ENCODE data around the gene RANBP10. TPM values are rescaled to one million over a fixed set of nuclear protein-coding genes. Genes with fewer than 3 reads are reported as not detected.

Gene RANBP10
- total RNA-seq, 1 experiment from 2014 or later: 15.6 TPM

DNA sequence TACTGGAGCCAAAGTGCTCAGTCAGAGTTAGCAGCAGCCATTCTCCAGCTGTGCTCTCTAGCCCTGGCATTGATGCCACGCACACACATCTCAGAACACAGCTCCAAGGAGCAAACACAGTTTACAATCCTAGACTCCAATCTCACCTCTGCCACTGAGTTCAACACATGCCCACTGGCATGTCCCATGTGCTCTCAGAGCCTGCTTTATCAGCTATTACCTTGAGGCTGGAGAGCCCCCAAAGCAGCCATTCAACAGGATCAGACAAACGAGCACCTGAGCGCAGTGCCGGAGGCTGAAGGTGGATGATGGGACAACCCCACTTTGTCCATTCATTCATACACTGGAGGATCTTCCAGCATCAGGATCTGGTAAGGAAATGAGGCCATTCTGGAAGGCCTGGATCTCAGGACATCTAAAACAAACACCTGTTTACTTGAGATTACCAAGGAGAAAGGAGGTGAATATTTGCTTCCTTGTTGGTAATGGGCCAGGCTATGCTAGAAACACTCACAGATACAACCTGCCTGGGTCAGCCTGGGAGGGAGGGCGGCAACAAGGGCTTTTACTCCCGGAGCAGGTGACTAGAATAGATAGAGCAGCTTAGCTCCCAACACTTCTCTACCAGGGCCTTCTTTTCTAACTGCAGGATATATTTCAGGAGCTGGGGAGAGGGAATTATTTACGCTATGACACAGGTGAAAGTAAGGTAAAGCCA, 25.4 kb downstream of the RANBP10 start:
- H2BK12ac ChIP-seq (ENCODE audit: insufficient read length, low read depth, low read length): no peak overlapping the region
- H3K27ac Mint-ChIP-seq: peak overlapping the region in 1 of 3 experiments; percentile 32; a peak in 1 of 7 replicates

More for the DNA sequence above, 25.4 kb downstream of the RANBP10 start:
- Mint-ChIP-seq H3K4me1 (peaks cover 0 to 3% of the 10 kb centered on the region in 2 experiments; a peak in 1 of 4 replicates), H3K4me3 (no peak overlapping the region), H3K27me3 (ENCODE audit: low read depth) (no peaks in the 10 kb centered on the region; the same call in 1 of the 2 replicates), H3K36me3 (ENCODE audit: insufficient read depth in 1 of 3, low read depth in 3 of 3) (no peaks in the 10 kb centered on the region; a peak in 1 of 7 replicates), H3K9me3 (no peaks in the 10 kb centered on the region)
- Histone ChIP-seq H3K56ac (ENCODE audit: insufficient read length, low read depth, low read length) (no peak overlapping the region), H3K4ac (ENCODE audit: low read depth, low read length) (no peak overlapping the region), H3K79me1 (ENCODE audit: insufficient read depth, low read depth, low read length, poor library complexity, severe bottlenecking) (no peaks in the 10 kb centered on the region), H3K14ac (ENCODE audit: insufficient read depth, low read length) (no peak overlapping the region), H3K4me2 (ENCODE audit: insufficient read depth, insufficient read length, low read length) (no peak overlapping the region), H3K9me3 (ENCODE audit: control insufficient read depth, low read depth, low read length) (no peaks in the 10 kb centered on the region), H3K23me2 (ENCODE audit: insufficient read length, low read depth, low read length, poor library complexity, severe bottlenecking) (no peaks in the 10 kb centered on the region), H2BK120ac (ENCODE audit: low read depth, low read length, poor library complexity, severe bottlenecking) (no peak overlapping the region), H3K27ac (ENCODE audit: insufficient read length, low read depth, low read length) (no peak overlapping the region), H2AK5ac (ENCODE audit: insufficient read length, low read length) (no peak overlapping the region), H3K9ac (ENCODE audit: extremely low read depth, insufficient read length, low read length) (no peak overlapping the region), H4K8ac (replicated peaks; ENCODE audit: insufficient read length, low read depth, low read length) (no peak overlapping the region), H2BK5ac (ENCODE audit: insufficient read length, low read length) (no peak overlapping the region), H3K18ac (ENCODE audit: insufficient read length, low read depth, low read length) (no peak overlapping the region), H3T11ph (ENCODE audit: low read length) (no peak overlapping the region), H3K79me2 (ENCODE audit: insufficient read depth, low read length) (no peaks in the 10 kb centered on the region), H3K27me3 (ENCODE audit: insufficient read depth, low read length) (no peaks in the 10 kb centered on the region), H4K5ac (ENCODE audit: insufficient read length, low read depth, low read length) (no peak overlapping the region), H2BK15ac (ENCODE audit: low read depth, low read length) (no peak overlapping the region), H2BK20ac (ENCODE audit: low read depth, low read length, poor library complexity, severe bottlenecking) (no peak overlapping the region), H3K23ac (ENCODE audit: insufficient read length, low read depth, low read length) (no peak overlapping the region), H3K4me1 (ENCODE audit: insufficient read depth, low read length) (no peaks in the 10 kb centered on the region), H4K20me1 (ENCODE audit: control insufficient read depth, insufficient read depth, insufficient read length) (no peaks in the 10 kb centered on the region), H4K91ac (ENCODE audit: insufficient read length, low read depth, low read length) (no peak overlapping the region), H2AFZ (ENCODE audit: low read length) (no peak overlapping the region)
- DNase-seq: no peak
- WGBS (ENCODE audit: extremely low coverage, insufficient read length, low lambda C conversion rate): no CpG with 5 or more reads among the region's 7 CpGs
- TF ChIP-seq, protein P1, sequence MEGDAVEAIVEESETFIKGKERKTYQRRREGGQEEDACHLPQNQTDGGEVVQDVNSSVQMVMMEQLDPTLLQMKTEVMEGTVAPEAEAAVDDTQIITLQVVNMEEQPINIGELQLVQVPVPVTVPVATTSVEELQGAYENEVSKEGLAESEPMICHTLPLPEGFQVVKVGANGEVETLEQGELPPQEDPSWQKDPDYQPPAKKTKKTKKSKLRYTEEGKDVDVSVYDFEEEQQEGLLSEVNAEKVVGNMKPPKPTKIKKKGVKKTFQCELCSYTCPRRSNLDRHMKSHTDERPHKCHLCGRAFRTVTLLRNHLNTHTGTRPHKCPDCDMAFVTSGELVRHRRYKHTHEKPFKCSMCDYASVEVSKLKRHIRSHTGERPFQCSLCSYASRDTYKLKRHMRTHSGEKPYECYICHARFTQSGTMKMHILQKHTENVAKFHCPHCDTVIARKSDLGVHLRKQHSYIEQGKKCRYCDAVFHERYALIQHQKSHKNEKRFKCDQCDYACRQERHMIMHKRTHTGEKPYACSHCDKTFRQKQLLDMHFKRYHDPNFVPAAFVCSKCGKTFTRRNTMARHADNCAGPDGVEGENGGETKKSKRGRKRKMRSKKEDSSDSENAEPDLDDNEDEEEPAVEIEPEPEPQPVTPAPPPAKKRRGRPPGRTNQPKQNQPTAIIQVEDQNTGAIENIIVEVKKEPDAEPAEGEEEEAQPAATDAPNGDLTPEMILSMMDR (conservative IDR thresholded peaks at IDR 0.05): no peak
